ENCODE measurements around the gene GRAMD2B.
"Not testable (repeated sequence)": the region's sequence is repeated elsewhere in the genome, so short reads cannot be mapped to it uniquely, and the experiment has no call there.

GRAMD2B gene

GRCh38 chr5:126413856-126414255, 9.4 kb upstream of the GRAMD2B start:
- no peak for DNase-seq (ENCODE audit: low spot score)

- DNase-seq (ENCODE audit: low spot score), result peak; percentile 69
Measured at GRCh38 chr5:126414874-126415502, 8.2 kb upstream of the GRAMD2B start.

- no peak for DNase-seq (ENCODE audit: low spot score)
Measured at GRCh38 chr5:126415789-126416188, 7.4 kb upstream of the GRAMD2B start.

GRCh38 chr5:126416266-126416925, 6.8 kb upstream of the GRAMD2B start:
- DNase-seq (ENCODE audit: low spot score), result no peak

- no peak for DNase-seq (ENCODE audit: low spot score)
Measured at GRCh38 chr5:126417178-126417577, 6.0 kb upstream of the GRAMD2B start.

GRCh38 chr5:126419102-126419501, 4.1 kb upstream of the GRAMD2B start:
- no peak for DNase-seq (ENCODE audit: low spot score)

- DNase-seq (ENCODE audit: low spot score), result no peak
Measured at GRCh38 chr5:126428421-126428820, 5.2 kb downstream of the GRAMD2B start.

GRCh38 chr5:126430631-126431030, 7.4 kb downstream of the GRAMD2B start:
- no peak for DNase-seq (ENCODE audit: low spot score)

- DNase-seq (ENCODE audit: low spot score), result no peak
Measured at GRCh38 chr5:126433701-126434100, 10.5 kb downstream of the GRAMD2B start.

GRCh38 chr5:126435261-126435660, 12.1 kb downstream of the GRAMD2B start:
- no peak for DNase-seq (ENCODE audit: low spot score)

GRCh38 chr5:126435714-126436113, 12.5 kb downstream of the GRAMD2B start:
- no peak for DNase-seq (ENCODE audit: low spot score)

- no peak for DNase-seq (ENCODE audit: low spot score)
Measured at GRCh38 chr5:126437721-126438120, 14.5 kb downstream of the GRAMD2B start.

GRCh38 chr5:126438267-126438666, 15.1 kb downstream of the GRAMD2B start:
- DNase-seq (ENCODE audit: low spot score), result no peak

- no peak for DNase-seq (ENCODE audit: low spot score)
Measured at GRCh38 chr5:126438868-126439267, 15.7 kb downstream of the GRAMD2B start.

GRCh38 chr5:126439724-126440123, 16.5 kb downstream of the GRAMD2B start:
- not testable (repeated sequence) for DNase-seq (ENCODE audit: low spot score)

GRCh38 chr5:126441230-126441629, 18.0 kb downstream of the GRAMD2B start:
- DNase-seq (ENCODE audit: low spot score), result no peak

GRCh38 chr5:126443374-126443851, 20.2 kb downstream of the GRAMD2B start:
- DNase-seq (ENCODE audit: low spot score), result peak; percentile 70

GRCh38 chr5:126444137-126444536, 20.9 kb downstream of the GRAMD2B start:
- no peak for DNase-seq (ENCODE audit: low spot score)

GRCh38 chr5:126445502-126446174, 22.4 kb downstream of the GRAMD2B start:
- no peak for DNase-seq (ENCODE audit: low spot score)

GRCh38 chr5:126446498-126447224, 23.5 kb downstream of the GRAMD2B start:
- no peak for DNase-seq (ENCODE audit: low spot score)

GRCh38 chr5:126448720-126449119, 25.5 kb downstream of the GRAMD2B start:
- DNase-seq (ENCODE audit: low spot score), result no peak

- no peak for DNase-seq (ENCODE audit: low spot score)
Measured at GRCh38 chr5:126449751-126450271, 26.6 kb downstream of the GRAMD2B start.
